C4-2B (cell line): ENCODE measurements around the gene ADISSP.

Experiments
- CTCF ChIP-seq: fragments of 450-650 bp; conservative IDR thresholded peaks from 2 replicates; pipeline ENCODE4 v1.5.1; 2017; ENCODE audit warnings: mild to moderate bottlenecking
- ZFX ChIP-seq: fragments of 450-650 bp; IDR thresholded peaks from 2 replicates; pipeline ENCODE4 v1.6.1; 2017

GRCh38 chr20:3783511-3784195 is 16.1 kb upstream of the ADISSP start:
- TF ChIP-seq CTCF (no peak), ZFX (no peak)
